BE2C (cell line): Measurements from ENCODE around the gene DDAH1.

ENCODE experiments used
- DNase-seq: peaks from one replicate; pipeline ENCODE4 v3.0.0-alpha.2; 2020
- H3K27me3 ChIP-seq: fragments of 250-450 bp; sonication (Bioruptor Pico); 2 replicates; pipeline ENCODE4 v1.5.1; 2020; ENCODE audit warnings: mild to moderate bottlenecking
- H3K36me3 ChIP-seq: fragments of 250-450 bp; sonication (Bioruptor Pico); 2 replicates; pipeline ENCODE4 v1.5.1; 2020; ENCODE audit warnings: mild to moderate bottlenecking
- H3K4me1 ChIP-seq: fragments of 250-450 bp; sonication (Bioruptor Pico); 2 replicates; pipeline ENCODE4 v1.5.1; 2020
- H3K4me3 ChIP-seq: 2 replicates; pipeline ENCODE4 v1.5.1; 2011; ENCODE audit warnings: low read depth, low read length
- H3K9me3 ChIP-seq: fragments of 250-450 bp; sonication (Bioruptor Pico); 2 replicates; pipeline ENCODE4 v1.5.1; 2020
- CTCF ChIP-seq: IDR thresholded peaks from 2 replicates; pipeline ENCODE4 v1.5.1; 2012; ENCODE audit warnings: mild to moderate bottlenecking, low read depth, low read length

Gene DDAH1

GRCh38 chr1:85467036-85467435, 2.1 kb upstream of the DDAH1 start:
- DNase-seq = no peak
- no peak for TF ChIP-seq CTCF
- Histone ChIP-seq H3K4me1 (no peaks in the 10 kb centered on the region), H3K36me3 (no peaks in the 10 kb centered on the region), H3K4me3 (no peak overlapping the region), H3K9me3 (no peaks in the 10 kb centered on the region), H3K27me3 (no peaks in the 10 kb centered on the region)

- TF ChIP-seq CTCF = no peak
- no peak overlapping the region for H3K4me3 ChIP-seq
- no peak for DNase-seq
Observed at GRCh38 chr1:85465786-85466134, 801 bp upstream of the DDAH1 start.

GRCh38 chr1:85464497-85465098, 361 bp downstream of the DDAH1 start:
- H3K9me3 ChIP-seq = no peaks in the 10 kb centered on the region
- H3K27me3 ChIP-seq = no peaks in the 10 kb centered on the region
- no peak for TF ChIP-seq CTCF
- H3K4me3 ChIP-seq = peak overlapping the region; percentile 80
- no peaks in the 10 kb centered on the region for H3K36me3 ChIP-seq
- peak; percentile 47 for DNase-seq
- H3K4me1 ChIP-seq = no peaks in the 10 kb centered on the region

More at GRCh38 chr1:85465786-85466134, 801 bp upstream of the DDAH1 start:
- H3K36me3 ChIP-seq = no peaks in the 10 kb centered on the region
- no peaks in the 10 kb centered on the region for H3K9me3 ChIP-seq
- no peaks in the 10 kb centered on the region for H3K4me1 ChIP-seq
- no peaks in the 10 kb centered on the region for H3K27me3 ChIP-seq

GRCh38 chr1:85463731-85464496, 1.0 kb downstream of the DDAH1 start:
- no peak for DNase-seq
- Histone ChIP-seq H3K4me1 (no peaks in the 10 kb centered on the region), H3K36me3 (no peaks in the 10 kb centered on the region), H3K9me3 (no peaks in the 10 kb centered on the region), H3K4me3 (peak overlapping the region; percentile 80), H3K27me3 (no peaks in the 10 kb centered on the region)
- no peak for TF ChIP-seq CTCF

DNA sequence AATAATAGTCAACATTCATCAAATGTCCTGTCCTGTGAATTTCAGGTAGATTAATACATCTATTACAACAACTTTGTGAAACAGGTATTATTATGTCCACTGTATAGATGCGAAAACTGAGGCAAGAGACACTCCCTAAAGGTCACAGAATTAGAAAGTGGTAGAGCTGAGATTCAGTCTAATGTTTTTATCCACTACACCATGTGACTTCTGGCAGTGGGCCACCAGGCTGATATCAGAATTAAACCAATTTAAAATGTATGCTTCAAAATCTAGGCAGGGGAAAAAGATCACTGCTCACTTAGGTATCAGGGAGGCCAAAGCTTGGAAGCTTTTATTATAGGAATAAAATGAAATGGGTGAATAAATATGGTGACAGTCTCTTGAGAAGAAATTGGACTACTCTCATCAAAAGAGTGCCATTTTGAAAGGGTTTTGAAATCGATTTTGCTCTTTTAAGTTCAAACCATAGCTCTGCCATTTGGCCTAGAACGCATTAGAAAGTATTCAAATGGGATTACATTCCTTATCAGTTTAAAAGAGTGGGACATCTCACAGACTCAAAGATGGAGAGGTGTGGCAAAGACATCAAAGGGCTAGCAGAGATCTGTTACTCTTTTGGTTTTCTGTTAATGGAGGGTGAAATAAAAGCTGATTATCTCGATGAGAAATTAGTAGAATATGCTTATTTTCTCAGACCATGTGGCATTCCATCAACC, 1.9 kb downstream of the DDAH1 start:
- Histone ChIP-seq H3K4me3 (peak overlapping the region; percentile 80), H3K4me1 (no peaks in the 10 kb centered on the region), H3K27me3 (no peaks in the 10 kb centered on the region), H3K36me3 (no peaks in the 10 kb centered on the region), H3K9me3 (no peaks in the 10 kb centered on the region)
- TF ChIP-seq CTCF = no peak
- DNase-seq = peak; percentile 8
